Measurements from ENCODE around the gene C18orf63.

C18orf63 gene

GRCh38 chr18:74328206-74328605 lies 12.6 kb downstream of the C18orf63 start:
- DNase-seq (ENCODE audit: low spot score) = no peak

- no peak for DNase-seq (ENCODE audit: low spot score)
Observed at GRCh38 chr18:74329688-74330205, 14.1 kb downstream of the C18orf63 start.

GRCh38 chr18:74331404-74331803 lies 15.8 kb downstream of the C18orf63 start:
- peak; percentile 10 for DNase-seq (ENCODE audit: low spot score)

- no peak for DNase-seq (ENCODE audit: low spot score)
Observed at GRCh38 chr18:74333091-74333490, 17.5 kb downstream of the C18orf63 start.

- DNase-seq (ENCODE audit: low spot score) = no peak
Observed at GRCh38 chr18:74334242-74334893, 18.7 kb downstream of the C18orf63 start.

GRCh38 chr18:74336656-74337055 lies 21.0 kb downstream of the C18orf63 start:
- no peak for DNase-seq (ENCODE audit: low spot score)

- no peak for DNase-seq (ENCODE audit: low spot score)
Observed at GRCh38 chr18:74337155-74337911, 21.7 kb downstream of the C18orf63 start.

GRCh38 chr18:74337912-74338309 lies 22.3 kb downstream of the C18orf63 start:
- DNase-seq (ENCODE audit: low spot score) = no peak

GRCh38 chr18:74342416-74343043 lies 26.9 kb downstream of the C18orf63 start:
- DNase-seq (ENCODE audit: low spot score) = peak; percentile 7

GRCh38 chr18:74346206-74346605 lies 30.6 kb downstream of the C18orf63 start:
- no peak for DNase-seq (ENCODE audit: low spot score)

GRCh38 chr18:74348581-74348980 lies 32.9 kb downstream of the C18orf63 start:
- no peak for DNase-seq (ENCODE audit: low spot score)

GRCh38 chr18:74351354-74351753 lies 35.7 kb downstream of the C18orf63 start:
- no peak for DNase-seq (ENCODE audit: low spot score)

GRCh38 chr18:74353169-74353775 lies 37.6 kb downstream of the C18orf63 start:
- DNase-seq (ENCODE audit: low spot score) = peak; percentile 56

- no peak for DNase-seq (ENCODE audit: low spot score)
Observed at GRCh38 chr18:74356959-74357358, 41.3 kb downstream of the C18orf63 start.

GRCh38 chr18:74360852-74361655 lies 45.4 kb downstream of the C18orf63 start:
- no peak for DNase-seq (ENCODE audit: low spot score)

- DNase-seq (ENCODE audit: low spot score) = no peak
Observed at GRCh38 chr18:74367905-74368304, 52.3 kb downstream of the C18orf63 start.

GRCh38 chr18:74368901-74369705 lies 53.5 kb downstream of the C18orf63 start:
- peak; percentile 4 for DNase-seq (ENCODE audit: low spot score)

- DNase-seq (ENCODE audit: low spot score) = no peak
Observed at GRCh38 chr18:74370115-74370514, 54.5 kb downstream of the C18orf63 start.

GRCh38 chr18:74373428-74373827 lies 57.8 kb downstream of the C18orf63 start:
- DNase-seq (ENCODE audit: low spot score) = no peak

GRCh38 chr18:74375999-74376398 lies 60.4 kb downstream of the C18orf63 start:
- no peak for DNase-seq (ENCODE audit: low spot score)

- no peak for DNase-seq (ENCODE audit: low spot score)
Observed at GRCh38 chr18:74376523-74376922, 60.9 kb downstream of the C18orf63 start.

Data from COLO829 (cell line).